Endothelial cell of umbilical vein (primary cell): ENCODE data around the gene PPP4R3B. TPM values are rescaled to one million over a fixed set of nuclear protein-coding genes. Genes with fewer than 3 reads are reported as not detected.
A peak's percentile ranks its signal among the peaks of the same experiment; 100 is the strongest.

Experiments
- BruUV-seq: library from RNA; stranded (reverse); fragments of 400-500 nt; replicated peaks from 2 replicates; lab custom pipeline; 2021; lab: Mats Ljungman, UMichigan
- CTCF ChIA-PET: fragments of 300-600, 350-600 bp; sonication (Branson Sonifier 250); formaldehyde crosslinking; loops from one replicate; lab custom pipeline; 2021; ENCODE audit warnings: antibody characterized with exemption, inconsistent platforms; lab: Charles Lee
- POLR2A ChIA-PET: fragments of 300-600, 350-600 bp; sonication (Branson Sonifier 250); formaldehyde crosslinking; loops from one replicate; lab custom pipeline; 2021; ENCODE audit warnings: antibody characterized with exemption, inconsistent platforms; lab: Charles Lee
- DNase-seq: peaks from one replicate; pipeline ENCODE4 v3.0.0-alpha.2; 2011; ENCODE audit warnings: low read depth, low spot score
- FAIRE-seq: peaks from 2 replicates; lab custom pipeline; 2011; peaks lifted over from hg19 to GRCh38; lab: Jason Lieb, UNC
- H2AFZ ChIP-seq: 2 replicates; pipeline ENCODE4 v1.6.0; 2012; ENCODE audit warnings: low read depth, low read length, control low read depth, inconsistent platforms
- H3K27ac ChIP-seq: 2 replicates; pipeline ENCODE4 v1.5.1; 2011; ENCODE audit warnings: low read depth, mild to moderate bottlenecking, control low read depth, low read length, moderate library complexity; ENCODE audit not compliant: insufficient read depth
- H3K27me3 ChIP-seq, 2 experiments: 2 replicates each; pipeline versions ENCODE4 v1.6.0 to v1.6.1; 2011; ENCODE audit warnings: low read length in 2 of 2, mixed read lengths in 1 of 2; ENCODE audit not compliant: control insufficient read depth in 2 of 2, insufficient read depth in 2 of 2
- H3K36me3 ChIP-seq, 2 experiments: 2 replicates in 1 of 2; 3 replicates in 1 of 2; pipeline ENCODE4 v1.5.1; 2011; ENCODE audit warnings: low read length in 2 of 2, mild to moderate bottlenecking in 1 of 2, moderate library complexity in 1 of 2; ENCODE audit not compliant: control insufficient read depth in 2 of 2, insufficient read depth in 2 of 2; ENCODE audit errors: extremely low read depth in 1 of 2
- H3K4me1 ChIP-seq: 3 replicates; pipeline ENCODE4 v1.5.1; 2011; ENCODE audit warnings: mild to moderate bottlenecking, low read length; ENCODE audit not compliant: control insufficient read depth, insufficient read depth; ENCODE audit errors: extremely low read depth
- H3K4me2 ChIP-seq: 2 replicates; pipeline ENCODE4 v1.6.1; 2011; ENCODE audit warnings: low read length, control low read depth, mixed read lengths; ENCODE audit not compliant: insufficient read depth
- H3K4me3 ChIP-seq, 3 experiments: fragments of 200-600 bp in 1 of 3; sonication (generic), shearing (Covaris generic) in 1 of 3; replicated peaks in 1 of 3; 2 replicates each; pipeline ENCODE4 v1.5.1; 2011 to 2016; ENCODE audit warnings: control low read depth in 3 of 3, low read length in 3 of 3, mild to moderate bottlenecking in 2 of 3, inconsistent platforms in 1 of 3, low read depth in 1 of 3, moderate library complexity in 1 of 3; ENCODE audit not compliant: insufficient read depth in 1 of 3
- H3K79me2 ChIP-seq: 2 replicates; pipeline ENCODE4 v1.6.0; 2012; ENCODE audit warnings: low read length, inconsistent platforms; ENCODE audit not compliant: control insufficient read depth, insufficient read depth
- H3K9ac ChIP-seq: replicated peaks from 2 replicates; pipeline ENCODE3; 2011; ENCODE audit warnings: low read length, control low read depth; ENCODE audit not compliant: insufficient read depth; ENCODE audit errors: extremely low read depth
- H3K9me1 ChIP-seq: replicated peaks from 3 replicates; pipeline ENCODE4 v1.6.0; 2011; ENCODE audit warnings: mild to moderate bottlenecking, low read length; ENCODE audit not compliant: control insufficient read depth, insufficient read depth; ENCODE audit errors: extremely low read depth
- H3K9me3 ChIP-seq: replicated peaks from 2 replicates; pipeline ENCODE4 v1.5.1; 2012; ENCODE audit warnings: low read length, inconsistent platforms; ENCODE audit not compliant: control insufficient read depth, insufficient read depth
- H4K20me1 ChIP-seq: replicated peaks from 2 replicates; pipeline ENCODE3; 2011; ENCODE audit warnings: mild to moderate bottlenecking, low read length; ENCODE audit not compliant: control insufficient read depth, insufficient read depth; ENCODE audit errors: extremely low read depth
- EZH2 ChIP-seq: IDR thresholded peaks from 2 replicates; pipeline ENCODE4 v1.6.1; 2012; ENCODE audit warnings: borderline replicate concordance, low read depth, mild to moderate bottlenecking, moderate library complexity, low read length, inconsistent platforms; ENCODE audit not compliant: severe bottlenecking
- dilution Hi-C: fragments of 300-500 bp; cut with MboI; formaldehyde crosslinking; loops from one replicate; pipeline ENCODE4 v1.15.0; 2019; ENCODE audit warnings: low sequenced_read_pairs; ENCODE audit not compliant: extremely low pct_ligation_motif_present
- intact Hi-C: fragments of 100-400 bp; cut with micrococcal nuclease; formaldehyde crosslinking; loops from one replicate; pipeline ENCODE4 v1.10.0; 2022
- polyA plus RNA-seq, 4 experiments: library from polyadenylated mRNA; depleted of rRNA in 3 of 4; stranded (reverse) in 3 of 4; unstranded in 1 of 4; fragments of >200 nt; gene quantifications; 2 replicates each; pipeline versions ENCODE4 v1.2.1 to v1.2.3, GENCODE V29; 2011 to 2012; ENCODE audit warnings: missing spikeins in 1 of 4
- total RNA-seq: library from RNA; stranded (reverse); gene quantifications from 2 replicates; pipeline ENCODE4 v1.2.3, GENCODE V29; 2021
- TF ChIP-seq, protein P1 (sequence below), 2 donors: IDR thresholded peaks; 1 replicate in 1 of 2; 2 replicates in 1 of 2; pipeline ENCODE4 v1.5.1; 2011; ENCODE audit warnings: low read length in 2 of 2, mild to moderate bottlenecking in 2 of 2, moderate library complexity in 2 of 2, control low read depth in 1 of 2, inconsistent platforms in 1 of 2, low read depth in 1 of 2; ENCODE audit not compliant: insufficient read depth in 1 of 2; ENCODE audit errors: extremely low read depth in 1 of 2

Gene PPP4R3B
- total and polyA plus RNA-seq, 2 donors (not counting 3 experiments of a cell fraction or from before 2014, with no cell fraction given) = 11.2 to 51.5 TPM

DNA sequence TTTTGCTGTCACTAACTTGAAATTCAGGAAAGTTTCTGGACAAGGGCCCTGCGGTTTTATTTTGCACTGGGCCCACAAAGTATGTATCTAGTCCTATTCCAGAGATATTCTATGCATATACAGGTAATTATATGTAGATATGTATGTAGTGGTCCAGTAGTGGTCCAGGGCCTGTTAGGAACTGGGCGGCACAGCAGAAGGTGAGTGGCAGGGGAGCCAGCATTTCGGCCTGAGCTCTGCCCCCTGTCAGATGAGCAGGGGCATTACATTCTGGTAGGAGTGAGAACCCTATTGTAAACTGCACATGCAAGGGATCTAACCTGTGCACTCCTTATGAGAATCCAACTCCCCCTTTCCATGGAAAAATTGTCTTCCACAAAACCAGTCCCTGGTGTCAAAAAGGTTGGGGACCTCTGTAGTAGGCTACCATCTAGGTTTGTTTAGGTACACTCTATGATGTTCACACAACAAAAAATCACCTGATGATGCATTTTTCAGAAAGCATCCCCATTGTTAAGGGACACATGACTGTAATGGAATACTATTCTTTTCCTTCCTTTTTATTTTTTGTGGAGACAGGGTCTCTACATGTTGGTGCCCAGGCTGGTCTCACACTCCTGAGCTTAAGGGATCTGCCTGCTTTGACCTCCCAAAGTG is 2.8 kb upstream of the PPP4R3B start:
- CTCF ChIA-PET = interaction anchor here (1.0 kb wide), 1 partner anchor 100 kb away, joined by 3 read pairs; no protein-coding TSS in a partner anchor
- POLR2A ChIA-PET = no interaction called here
- FAIRE-seq = no peak

More for the DNA sequence above, 2.8 kb upstream of the PPP4R3B start:
- Histone ChIP-seq H3K27ac (no peak overlapping the region), H3K9ac (no peak overlapping the region), H3K4me1 (peaks cover 16% of the 10 kb centered on the region), H3K9me1 (no peaks in the 10 kb centered on the region), H2AFZ (no peak overlapping the region), H3K9me3 (no peaks in the 10 kb centered on the region), H3K4me2 (no peak overlapping the region), H3K36me3 (no peaks in the 10 kb centered on the region), H4K20me1 (no peaks in the 10 kb centered on the region), H3K79me2 (peaks cover 53% of the 10 kb centered on the region), H3K27me3 (no peaks in the 10 kb centered on the region), H3K4me3 (no peak overlapping the region)
- BruUV-seq = no TSS peak
- DNase-seq = no peak
- TF ChIP-seq EZH2 = no peak
- TF ChIP-seq, protein P1, sequence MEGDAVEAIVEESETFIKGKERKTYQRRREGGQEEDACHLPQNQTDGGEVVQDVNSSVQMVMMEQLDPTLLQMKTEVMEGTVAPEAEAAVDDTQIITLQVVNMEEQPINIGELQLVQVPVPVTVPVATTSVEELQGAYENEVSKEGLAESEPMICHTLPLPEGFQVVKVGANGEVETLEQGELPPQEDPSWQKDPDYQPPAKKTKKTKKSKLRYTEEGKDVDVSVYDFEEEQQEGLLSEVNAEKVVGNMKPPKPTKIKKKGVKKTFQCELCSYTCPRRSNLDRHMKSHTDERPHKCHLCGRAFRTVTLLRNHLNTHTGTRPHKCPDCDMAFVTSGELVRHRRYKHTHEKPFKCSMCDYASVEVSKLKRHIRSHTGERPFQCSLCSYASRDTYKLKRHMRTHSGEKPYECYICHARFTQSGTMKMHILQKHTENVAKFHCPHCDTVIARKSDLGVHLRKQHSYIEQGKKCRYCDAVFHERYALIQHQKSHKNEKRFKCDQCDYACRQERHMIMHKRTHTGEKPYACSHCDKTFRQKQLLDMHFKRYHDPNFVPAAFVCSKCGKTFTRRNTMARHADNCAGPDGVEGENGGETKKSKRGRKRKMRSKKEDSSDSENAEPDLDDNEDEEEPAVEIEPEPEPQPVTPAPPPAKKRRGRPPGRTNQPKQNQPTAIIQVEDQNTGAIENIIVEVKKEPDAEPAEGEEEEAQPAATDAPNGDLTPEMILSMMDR (IDR thresholded peaks at IDR 0.05; ENCODE audit: extremely low read depth in 1 of 2, insufficient read depth in 1 of 2, low read depth in 1 of 2, low read length in 2 of 2) = peak in 1 of 2 donors; percentile 41
- intact Hi-C loops (no loop called here), dilution Hi-C loops (no loop called here)
